Measurements from ENCODE around the gene AKAP1.

The AKAP1 gene

DNA sequence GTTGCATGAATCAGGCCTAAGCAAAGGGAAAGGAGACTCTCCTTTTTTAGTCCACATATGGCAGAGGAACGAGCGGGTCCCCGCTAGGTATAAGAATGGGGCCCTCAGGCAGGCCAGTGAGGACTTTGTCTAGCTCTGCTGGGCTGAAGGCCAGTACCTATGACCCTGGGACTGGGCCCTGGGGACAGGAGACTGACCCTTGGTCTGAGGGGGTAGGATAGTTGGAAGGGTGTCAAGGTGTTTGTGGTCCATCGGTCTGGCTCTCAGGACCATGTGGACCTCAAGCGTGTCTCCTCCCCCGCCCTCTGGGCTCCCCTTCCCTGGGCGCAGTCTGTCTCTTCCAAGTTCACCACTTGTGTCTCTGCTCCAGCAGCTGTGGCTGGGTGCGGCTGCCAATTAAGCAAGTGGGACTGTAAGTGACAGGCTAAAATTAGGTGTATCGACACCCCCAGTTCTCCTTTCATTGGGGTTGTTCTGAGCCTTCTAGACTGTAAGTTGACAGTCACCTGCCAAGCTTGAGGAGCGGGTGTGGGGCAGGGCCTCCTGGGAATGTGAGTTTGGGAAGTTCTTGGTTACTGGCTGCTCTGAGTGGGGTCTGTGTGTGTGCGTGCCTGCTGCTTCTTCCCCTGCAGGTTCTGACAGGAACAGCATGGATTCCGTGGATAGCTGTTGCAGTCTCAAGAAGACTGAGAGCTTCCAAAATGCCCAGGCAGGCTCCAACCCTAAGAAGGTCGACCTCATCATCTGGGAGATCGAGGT is 24.5 kb downstream of the AKAP1 start:
- H3K27me3 ChIP-seq (ENCODE audit: insufficient read depth, poor library complexity, severe bottlenecking): no peaks in the 10 kb centered on the region
- DNase-seq (ENCODE audit: low spot score) (no peak), ATAC-seq (ENCODE audit: low read depth) (no peak)
- no peak overlapping the region for H3K27ac ChIP-seq (ENCODE audit: poor library complexity, severe bottlenecking)
- H3K9me3 ChIP-seq (ENCODE audit: severe bottlenecking): no peaks in the 10 kb centered on the region
- no peak overlapping the region for H3K4me3 ChIP-seq (ENCODE audit: severe bottlenecking)
- peaks cover 50% of the 10 kb centered on the region for H3K36me3 ChIP-seq (ENCODE audit: low read depth)
- H3K4me1 ChIP-seq (ENCODE audit: insufficient read depth, poor library complexity, severe bottlenecking): peaks cover 15% of the 10 kb centered on the region
- TF ChIP-seq CTCF (IDR thresholded peaks at IDR 0.05; ENCODE audit: poor library complexity, severe bottlenecking): no peak

GRCh38 chr17:57110152-57110542 is 25.1 kb downstream of the AKAP1 start:
- Histone ChIP-seq H3K4me1 (ENCODE audit: insufficient read depth, poor library complexity, severe bottlenecking) (peaks cover 15% of the 10 kb centered on the region), H3K9me3 (ENCODE audit: severe bottlenecking) (no peaks in the 10 kb centered on the region), H3K36me3 (ENCODE audit: low read depth) (peaks cover 54% of the 10 kb centered on the region), H3K4me3 (ENCODE audit: severe bottlenecking) (no peak overlapping the region), H3K27me3 (ENCODE audit: insufficient read depth, poor library complexity, severe bottlenecking) (no peaks in the 10 kb centered on the region), H3K27ac (ENCODE audit: poor library complexity, severe bottlenecking) (no peak overlapping the region)
- DNase-seq (ENCODE audit: low spot score) (no peak), ATAC-seq (ENCODE audit: low read depth) (no peak)
- TF ChIP-seq CTCF (IDR thresholded peaks at IDR 0.05; ENCODE audit: poor library complexity, severe bottlenecking): no peak

DNA sequence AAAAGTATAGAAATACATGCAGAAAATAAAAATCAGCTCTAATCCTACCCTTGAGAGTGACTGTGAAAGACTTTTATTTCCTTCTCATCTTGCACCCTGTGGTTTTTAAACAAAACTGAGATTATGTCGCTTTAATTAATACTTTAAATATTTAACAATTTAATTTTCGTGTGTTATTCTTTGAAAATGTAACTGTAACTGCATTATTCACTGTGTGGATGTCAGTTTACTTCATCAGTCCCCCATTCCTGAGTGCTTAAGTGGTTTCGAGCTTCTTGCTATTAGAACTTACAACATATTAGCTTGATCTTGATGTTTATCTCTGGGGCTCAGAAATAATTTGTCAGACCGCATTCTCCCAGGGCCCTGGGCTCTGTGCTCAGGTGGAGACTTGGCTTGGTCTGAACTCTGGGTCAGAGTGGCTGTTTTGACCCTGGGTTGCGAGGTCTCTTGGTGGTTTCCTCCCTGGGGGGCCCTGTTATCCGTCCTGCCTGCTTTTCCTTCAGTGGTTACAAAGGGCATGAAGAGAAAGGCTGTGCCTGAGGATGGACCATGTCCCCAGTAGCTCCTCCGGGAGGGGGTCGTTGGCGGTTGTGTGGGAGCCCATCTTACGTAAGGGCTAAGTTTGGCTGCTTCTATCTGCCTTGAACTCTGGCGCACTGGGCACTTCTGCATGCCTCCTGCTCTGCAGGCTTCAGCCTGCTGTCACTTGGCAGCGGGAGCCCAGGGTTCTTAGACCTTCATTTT is 25.7 kb downstream of the AKAP1 start:
- TF ChIP-seq CTCF (IDR thresholded peaks at IDR 0.05; ENCODE audit: poor library complexity, severe bottlenecking): no peak
- H3K27ac ChIP-seq (ENCODE audit: poor library complexity, severe bottlenecking): no peak overlapping the region
- DNase-seq (ENCODE audit: low spot score) (no peak), ATAC-seq (ENCODE audit: low read depth) (no peak)
- no peak overlapping the region for H3K4me3 ChIP-seq (ENCODE audit: severe bottlenecking)
- H3K9me3 ChIP-seq (ENCODE audit: severe bottlenecking): no peaks in the 10 kb centered on the region
- peaks cover 60% of the 10 kb centered on the region for H3K36me3 ChIP-seq (ENCODE audit: low read depth)
- peaks cover 15% of the 10 kb centered on the region for H3K4me1 ChIP-seq (ENCODE audit: insufficient read depth, poor library complexity, severe bottlenecking)
- no peaks in the 10 kb centered on the region for H3K27me3 ChIP-seq (ENCODE audit: insufficient read depth, poor library complexity, severe bottlenecking)

DNA sequence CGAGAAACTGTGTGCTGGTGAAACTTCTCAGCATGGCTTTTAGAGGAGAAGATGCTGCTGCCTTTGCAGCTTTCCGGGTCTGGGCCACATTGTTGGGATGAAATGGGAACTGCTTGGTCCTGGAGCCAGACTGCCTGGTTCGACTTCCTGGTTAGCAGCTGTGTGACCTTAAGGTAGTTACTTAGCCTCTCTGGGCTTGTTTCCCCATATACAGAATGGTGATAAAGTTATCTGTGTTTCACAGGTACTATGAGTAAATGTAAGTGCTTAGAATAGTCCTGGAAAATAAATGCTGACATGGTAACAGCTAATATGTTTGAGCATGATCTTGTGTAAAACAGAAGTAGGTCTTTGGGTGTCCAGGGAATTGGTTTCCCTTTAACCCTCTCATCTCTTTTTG is 26.3 kb downstream of the AKAP1 start:
- Histone ChIP-seq H3K9me3 (ENCODE audit: severe bottlenecking) (no peaks in the 10 kb centered on the region), H3K27ac (ENCODE audit: poor library complexity, severe bottlenecking) (no peak overlapping the region), H3K4me1 (ENCODE audit: insufficient read depth, poor library complexity, severe bottlenecking) (peaks cover 15% of the 10 kb centered on the region), H3K36me3 (ENCODE audit: low read depth) (peaks cover 65% of the 10 kb centered on the region), H3K4me3 (ENCODE audit: severe bottlenecking) (no peak overlapping the region), H3K27me3 (ENCODE audit: insufficient read depth, poor library complexity, severe bottlenecking) (no peaks in the 10 kb centered on the region)
- DNase-seq (ENCODE audit: low spot score) (no peak), ATAC-seq (ENCODE audit: low read depth) (no peak)
- no peak for TF ChIP-seq CTCF (IDR thresholded peaks at IDR 0.05; ENCODE audit: poor library complexity, severe bottlenecking)

GRCh38 chr17:57113011-57113410 is 28.0 kb downstream of the AKAP1 start:
- H3K36me3 ChIP-seq (ENCODE audit: low read depth): peaks cover 76% of the 10 kb centered on the region
- H3K27me3 ChIP-seq (ENCODE audit: insufficient read depth, poor library complexity, severe bottlenecking): no peaks in the 10 kb centered on the region
- no peaks in the 10 kb centered on the region for H3K9me3 ChIP-seq (ENCODE audit: severe bottlenecking)
- no peak overlapping the region for H3K27ac ChIP-seq (ENCODE audit: poor library complexity, severe bottlenecking)
- DNase-seq (ENCODE audit: low spot score) (no peak), ATAC-seq (ENCODE audit: low read depth) (no peak)
- no peak for TF ChIP-seq CTCF (IDR thresholded peaks at IDR 0.05; ENCODE audit: poor library complexity, severe bottlenecking)
- H3K4me3 ChIP-seq (ENCODE audit: severe bottlenecking): no peak overlapping the region
- H3K4me1 ChIP-seq (ENCODE audit: insufficient read depth, poor library complexity, severe bottlenecking): peaks cover 4% of the 10 kb centered on the region
